SK-N-SH (cell line): ENCODE results near the gene RTN4. TPM values are rescaled to one million over a fixed set of nuclear protein-coding genes. Genes with fewer than 3 reads are reported as not detected.

ENCODE experiments used
- CTCF ChIA-PET: fragments of 300-600, 350-600 bp; formaldehyde crosslinking; extraction: SDS; loops from one replicate; lab custom pipeline; 2021; lab: Yijun Ruan, JAX
- POLR2A ChIA-PET: fragments of 350-600 bp; sonication (Branson Sonifier 250); formaldehyde crosslinking; extraction: SDS; loops from one replicate; lab custom pipeline; 2020; ENCODE audit warnings: antibody characterized with exemption, inconsistent platforms; lab: Yijun Ruan, JAX
- DNase-seq: peaks from one replicate; pipeline ENCODE4 v3.0.0; 2012
- H2AFZ ChIP-seq: fragments of 200-600 bp; sonication (generic); 2 replicates; pipeline ENCODE4 v1.8.1; 2016; ENCODE audit warnings: antibody characterized with exemption, mild to moderate bottlenecking, low read depth
- H3F3A ChIP-seq: fragments of 200-600 bp; sonication (generic); replicated peaks from 2 replicates; pipeline ENCODE3; 2016; ENCODE audit warnings: antibody characterized with exemption, mild to moderate bottlenecking; ENCODE audit not compliant: insufficient read depth
- H3K27ac ChIP-seq, 2 experiments: fragments of 200-500 bp in 1 of 2; fragments of 200-600 bp in 1 of 2; sonication (Bioruptor generic) in 1 of 2; sonication (generic), shearing (Covaris generic) in 1 of 2; 2 replicates each; pipeline versions ENCODE4 v1.5.1 to v1.6.1; 2014 to 2016; ENCODE audit warnings: low read depth in 2 of 2, inconsistent platforms in 1 of 2, low read length in 1 of 2, mild to moderate bottlenecking in 1 of 2, mixed read lengths in 1 of 2
- H3K27me3 ChIP-seq: fragments of 200-600 bp; sonication (generic), shearing (Covaris generic); 2 replicates; pipeline ENCODE4 v1.6.1; 2016; ENCODE audit warnings: mixed run types; ENCODE audit not compliant: insufficient read depth
- H3K36me3 ChIP-seq, 2 experiments: fragments of 200-500 bp in 1 of 2; fragments of 200-600 bp in 1 of 2; sonication (Bioruptor generic) in 1 of 2; sonication (generic) in 1 of 2; replicated peaks in 1 of 2; 2 replicates each; pipeline versions ENCODE3 to v1.5.1; 2014 to 2016; ENCODE audit warnings: low read length in 1 of 2, mild to moderate bottlenecking in 1 of 2; ENCODE audit not compliant: insufficient read depth in 2 of 2, control insufficient read depth in 1 of 2
- H3K4me1 ChIP-seq, 2 experiments: fragments of 200-500 bp in 1 of 2; fragments of 200-600 bp in 1 of 2; sonication (Bioruptor generic) in 1 of 2; sonication (generic), shearing (Covaris generic) in 1 of 2; 2 replicates each; pipeline versions ENCODE4 v1.5.1 to v1.6.1; 2014 to 2016; ENCODE audit warnings: low read depth in 1 of 2, low read length in 1 of 2, mixed run types in 1 of 2; ENCODE audit not compliant: insufficient read depth in 2 of 2, control insufficient read depth in 1 of 2
- H3K4me2 ChIP-seq: fragments of 200-600 bp; sonication (generic), shearing (Covaris generic); 2 replicates; pipeline ENCODE4 v1.6.1; 2017; ENCODE audit warnings: mixed run types
- H3K4me3 ChIP-seq, 2 experiments: fragments of 200-500 bp in 1 of 2; fragments of 200-600 bp in 1 of 2; sonication (Bioruptor generic) in 1 of 2; sonication (generic), shearing (Covaris generic) in 1 of 2; 2 replicates each; pipeline versions ENCODE4 v1.5.1 to v1.8.1; 2014 to 2016; ENCODE audit warnings: low read depth in 2 of 2, inconsistent platforms in 1 of 2, low read length in 1 of 2, mild to moderate bottlenecking in 1 of 2, mixed read lengths in 1 of 2, moderate library complexity in 1 of 2
- H3K79me2 ChIP-seq: fragments of 200-600 bp; sonication (generic); 2 replicates; pipeline ENCODE4 v1.8.1; 2017; ENCODE audit warnings: mild to moderate bottlenecking; ENCODE audit not compliant: insufficient read depth
- H3K9ac ChIP-seq: fragments of 200-600 bp; sonication (generic); 2 replicates; pipeline ENCODE4 v1.6.1; 2017; ENCODE audit warnings: mixed run types
- H3K9me2 ChIP-seq: fragments of 200-600 bp; sonication (generic); 2 replicates; pipeline ENCODE4 v1.6.1; 2017; ENCODE audit warnings: mixed run types
- H3K9me3 ChIP-seq: fragments of 200-600 bp; sonication (generic); 2 replicates; pipeline ENCODE4 v1.6.1; 2017; ENCODE audit warnings: mixed run types, mild to moderate bottlenecking, moderate library complexity
- H4K20me1 ChIP-seq: fragments of 200-600 bp; sonication (generic); 2 replicates; pipeline ENCODE4 v1.6.1; 2017; ENCODE audit warnings: mild to moderate bottlenecking, mixed run types; ENCODE audit not compliant: insufficient read depth
- ELF1 ChIP-seq: IDR thresholded peaks from 2 replicates; pipeline ENCODE4 v1.4.0; 2012
- GABPA ChIP-seq: IDR thresholded peaks from 2 replicates; pipeline ENCODE4 v1.4.0; 2012; ENCODE audit warnings: low read depth, mild to moderate bottlenecking
- GATA2 ChIP-seq: sonication (generic); formaldehyde crosslinking; IDR thresholded peaks from 2 replicates; pipeline ENCODE4 v1.5.0; 2020; ENCODE audit warnings: mild to moderate bottlenecking, missing genetic modification reagents
- JUND ChIP-seq: IDR thresholded peaks from 2 replicates; pipeline ENCODE4 v1.4.0; 2012
- MXI1 ChIP-seq: IDR thresholded peaks from 2 replicates; pipeline ENCODE4 v1.6.1; 2012; ENCODE audit warnings: mild to moderate bottlenecking, low read depth, low read length, improper control_type of control experiment
- POLR2AphosphoS5 ChIP-seq: IDR thresholded peaks from 2 replicates; pipeline ENCODE4 v1.6.1; 2012; ENCODE audit warnings: low read depth, low read length
- RAD21 ChIP-seq: IDR thresholded peaks from 2 replicates; pipeline ENCODE4 v1.6.1; 2012; ENCODE audit warnings: mild to moderate bottlenecking, low read length
- RFX5 ChIP-seq: IDR thresholded peaks from 2 replicates; pipeline ENCODE4 v1.6.1; 2012; ENCODE audit warnings: mild to moderate bottlenecking, improper control_type of control experiment, low read length
- RXRA ChIP-seq: IDR thresholded peaks from 2 replicates; pipeline ENCODE4 v1.4.0; 2012; ENCODE audit warnings: low read depth, mild to moderate bottlenecking, borderline replicate concordance
- TAF1 ChIP-seq: IDR thresholded peaks from 2 replicates; pipeline ENCODE4 v1.6.1; 2012; ENCODE audit warnings: low read depth, mild to moderate bottlenecking, low read length, moderate library complexity, borderline replicate concordance
- WGBS: methylation state at CpG from one replicate; pipeline ENCODE4 v1.1.6; 2017; ENCODE audit warnings: low lambda C conversion rate; 5-methylcytosine and 5-hydroxymethylcytosine counted together
- polyA plus RNA-seq, 3 experiments: library from polyadenylated mRNA; depleted of rRNA; stranded (reverse); fragments of >200 nt; gene quantifications; 2 replicates each; pipeline ENCODE4 v1.2.3, GENCODE V29; 2012
- TF ChIP-seq, protein P1 (sequence below): fragments of 200-600 bp; sonication (generic); IDR thresholded peaks from 2 replicates; pipeline ENCODE4 v1.6.1; 2017; ENCODE audit warnings: antibody characterized with exemption, mild to moderate bottlenecking, moderate library complexity
- TF ChIP-seq, protein P2 (sequence below): fragments of 150-350 bp; IDR thresholded peaks from 2 replicates; pipeline ENCODE4 v1.6.1; 2017; ENCODE audit warnings: antibody characterized with exemption, low read length, low read depth, borderline replicate concordance
- TF ChIP-seq, protein P3 (sequence below): IDR thresholded peaks from 2 replicates; pipeline ENCODE4 v1.4.0; 2012; ENCODE audit warnings: low read depth, borderline replicate concordance
- TF ChIP-seq, protein P4 (sequence below): fragments of 150-350 bp; IDR thresholded peaks from 2 replicates; pipeline ENCODE4 v1.6.1; 2016; ENCODE audit warnings: mild to moderate bottlenecking, low read depth, low read length
- TF ChIP-seq, protein P5 (sequence below): IDR thresholded peaks from 2 replicates; pipeline ENCODE4 v1.6.1; 2012; ENCODE audit warnings: mild to moderate bottlenecking, low read depth, low read length, moderate library complexity

RTN4 gene
- polyA plus RNA-seq, 1 of the 3 experiments (the other 2 are of a cell fraction) = 315 TPM

DNA sequence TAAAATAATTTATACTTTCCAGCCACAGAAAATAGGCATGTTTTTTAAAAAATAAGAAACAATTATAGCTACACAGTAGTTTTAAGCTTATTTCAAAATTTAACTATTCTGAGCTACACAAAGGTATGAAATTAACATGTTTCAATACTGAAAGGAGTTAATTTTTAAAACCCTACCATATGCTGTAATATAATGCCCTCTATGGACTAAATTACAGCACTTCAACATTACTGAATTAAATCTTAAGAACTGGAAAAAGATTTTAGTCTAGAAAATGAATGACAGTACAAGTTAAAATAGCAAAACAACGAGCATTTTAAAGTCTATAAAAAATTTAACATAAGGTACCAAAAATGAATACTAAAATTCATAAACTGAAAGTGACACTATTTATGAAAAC is 36.3 kb downstream of the RTN4 start:
- ChIA-PET CTCF (interaction anchor here (0.7 to 13.2 kb wide), 12 partner anchors 11 to 356 kb away, joined by 3 to 215 read pairs (median 4); partner anchors contain the start of gene RTN4), POLR2A (no interaction called here)
- Histone ChIP-seq H3K9me3 (no peaks in the 10 kb centered on the region), H3F3A (peaks cover 52% of the 10 kb centered on the region), H2AFZ (no peak overlapping the region), H3K9me2 (no peaks in the 10 kb centered on the region), H3K4me2 (0 out of 2 replicates have a peak overlapping the region, but pooled peaks have one; percentile 29), H3K9ac (no peak overlapping the region), H3K27ac (no peak overlapping the region; a peak in 1 of 4 replicates), H3K4me3 (peak overlapping the region in 1 of 2 experiments; percentile 11; a peak in 1 of 4 replicates), H3K27me3 (no peaks in the 10 kb centered on the region), H3K79me2 (peaks cover 100% of the 10 kb centered on the region), H3K36me3 (peaks cover 17 to 51% of the 10 kb centered on the region in 2 experiments), H3K4me1 (peaks cover 16 to 67% of the 10 kb centered on the region in 2 experiments; a peak in 3 of 4 replicates), H4K20me1 (peaks cover 100% of the 10 kb centered on the region)
- TF ChIP-seq GABPA (no peak), JUND (no peak), RAD21 (peak; percentile 51), MXI1 (no peak), GATA2 (CRISPR knock-in tag) (no peak), RXRA (no peak)
- TF ChIP-seq, protein P1, sequence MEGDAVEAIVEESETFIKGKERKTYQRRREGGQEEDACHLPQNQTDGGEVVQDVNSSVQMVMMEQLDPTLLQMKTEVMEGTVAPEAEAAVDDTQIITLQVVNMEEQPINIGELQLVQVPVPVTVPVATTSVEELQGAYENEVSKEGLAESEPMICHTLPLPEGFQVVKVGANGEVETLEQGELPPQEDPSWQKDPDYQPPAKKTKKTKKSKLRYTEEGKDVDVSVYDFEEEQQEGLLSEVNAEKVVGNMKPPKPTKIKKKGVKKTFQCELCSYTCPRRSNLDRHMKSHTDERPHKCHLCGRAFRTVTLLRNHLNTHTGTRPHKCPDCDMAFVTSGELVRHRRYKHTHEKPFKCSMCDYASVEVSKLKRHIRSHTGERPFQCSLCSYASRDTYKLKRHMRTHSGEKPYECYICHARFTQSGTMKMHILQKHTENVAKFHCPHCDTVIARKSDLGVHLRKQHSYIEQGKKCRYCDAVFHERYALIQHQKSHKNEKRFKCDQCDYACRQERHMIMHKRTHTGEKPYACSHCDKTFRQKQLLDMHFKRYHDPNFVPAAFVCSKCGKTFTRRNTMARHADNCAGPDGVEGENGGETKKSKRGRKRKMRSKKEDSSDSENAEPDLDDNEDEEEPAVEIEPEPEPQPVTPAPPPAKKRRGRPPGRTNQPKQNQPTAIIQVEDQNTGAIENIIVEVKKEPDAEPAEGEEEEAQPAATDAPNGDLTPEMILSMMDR = peak; percentile 31
- TF ChIP-seq, protein P2, sequence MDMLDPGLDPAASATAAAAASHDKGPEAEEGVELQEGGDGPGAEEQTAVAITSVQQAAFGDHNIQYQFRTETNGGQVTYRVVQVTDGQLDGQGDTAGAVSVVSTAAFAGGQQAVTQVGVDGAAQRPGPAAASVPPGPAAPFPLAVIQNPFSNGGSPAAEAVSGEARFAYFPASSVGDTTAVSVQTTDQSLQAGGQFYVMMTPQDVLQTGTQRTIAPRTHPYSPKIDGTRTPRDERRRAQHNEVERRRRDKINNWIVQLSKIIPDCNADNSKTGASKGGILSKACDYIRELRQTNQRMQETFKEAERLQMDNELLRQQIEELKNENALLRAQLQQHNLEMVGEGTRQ = no peak
- no peak for DNase-seq
- 63% methylated on average over 1 of the region's 1 CpG for WGBS

DNA sequence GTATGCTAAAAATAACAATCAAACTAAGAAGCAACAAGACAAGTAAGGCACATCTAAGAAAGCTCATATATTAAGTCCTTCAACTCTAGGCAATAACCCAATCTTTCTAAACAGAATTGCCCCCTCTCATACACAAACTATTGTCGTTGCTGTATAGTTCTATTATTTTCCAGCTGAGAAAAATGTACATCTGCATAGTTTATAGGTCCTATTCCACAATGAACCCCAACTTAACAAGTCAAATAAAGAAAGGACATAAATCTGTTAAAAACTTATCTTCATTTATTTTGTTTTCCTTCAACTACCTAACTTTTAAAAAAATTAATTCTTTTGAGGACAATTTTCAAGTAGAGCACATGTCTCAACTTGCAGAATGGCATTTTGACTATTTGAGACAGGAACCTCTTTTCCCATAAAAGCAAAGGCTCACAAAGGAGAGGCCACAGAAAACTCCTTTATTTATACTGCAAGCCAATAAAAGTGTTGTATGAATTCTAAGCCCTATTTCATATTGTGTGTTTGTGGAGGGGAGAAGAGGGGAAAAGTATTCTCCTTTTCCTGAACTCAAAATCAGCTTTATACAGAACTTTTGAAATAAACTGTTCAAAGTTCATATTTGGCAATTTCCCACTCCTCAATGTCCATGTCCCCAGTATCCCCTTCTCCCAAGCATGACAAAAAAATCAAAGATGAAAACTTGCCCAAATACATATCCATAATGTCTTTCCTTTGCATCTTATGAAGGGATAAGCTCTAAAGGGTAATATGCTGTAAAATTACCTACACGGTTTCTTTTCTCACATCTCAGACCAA is 37.4 kb downstream of the RTN4 start:
- peak overlapping the region; percentile 28 to 30; a peak in 2 of 4 replicates for H3K27ac ChIP-seq
- no peak overlapping the region for H2AFZ ChIP-seq
- H3K79me2 ChIP-seq = peaks cover 100% of the 10 kb centered on the region
- peaks cover 7 to 47% of the 10 kb centered on the region in 2 experiments for H3K36me3 ChIP-seq
- WGBS = 77% methylated on average over 2 of the region's 2 CpGs
- H3F3A ChIP-seq = peaks cover 49% of the 10 kb centered on the region
- peak overlapping the region; percentile 6; the same call in 1 of the 2 replicates for H3K9ac ChIP-seq
- no peak for DNase-seq
- H3K4me2 ChIP-seq = peak overlapping the region; percentile 29
- H3K4me1 ChIP-seq = peaks cover 19 to 68% of the 10 kb centered on the region in 2 experiments; a peak in 3 of 4 replicates
- CTCF ChIA-PET = interaction anchor here (0.7 to 13.2 kb wide), 6 partner anchors 13 to 171 kb away, joined by 3 to 215 read pairs (median 4); no protein-coding TSS in a partner anchor
- H3K9me3 ChIP-seq = no peaks in the 10 kb centered on the region
- H3K27me3 ChIP-seq = no peaks in the 10 kb centered on the region
- H4K20me1 ChIP-seq = peaks cover 100% of the 10 kb centered on the region
- no peaks in the 10 kb centered on the region for H3K9me2 ChIP-seq
- POLR2A ChIA-PET = no interaction called here
- H3K4me3 ChIP-seq = no peak overlapping the region
- no peak for TF ChIP-seq RFX5
- no peak for TF ChIP-seq ELF1
- TF ChIP-seq, protein P3, sequence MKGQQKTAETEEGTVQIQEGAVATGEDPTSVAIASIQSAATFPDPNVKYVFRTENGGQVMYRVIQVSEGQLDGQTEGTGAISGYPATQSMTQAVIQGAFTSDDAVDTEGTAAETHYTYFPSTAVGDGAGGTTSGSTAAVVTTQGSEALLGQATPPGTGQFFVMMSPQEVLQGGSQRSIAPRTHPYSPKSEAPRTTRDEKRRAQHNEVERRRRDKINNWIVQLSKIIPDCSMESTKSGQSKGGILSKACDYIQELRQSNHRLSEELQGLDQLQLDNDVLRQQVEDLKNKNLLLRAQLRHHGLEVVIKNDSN = no peak
- TF ChIP-seq TAF1 = no peak
- no peak for TF ChIP-seq JUND
- no peak for TF ChIP-seq GABPA
- TF ChIP-seq POLR2AphosphoS5 = no peak; the same call in 1 of the 2 replicates
- TF ChIP-seq, protein P4, sequence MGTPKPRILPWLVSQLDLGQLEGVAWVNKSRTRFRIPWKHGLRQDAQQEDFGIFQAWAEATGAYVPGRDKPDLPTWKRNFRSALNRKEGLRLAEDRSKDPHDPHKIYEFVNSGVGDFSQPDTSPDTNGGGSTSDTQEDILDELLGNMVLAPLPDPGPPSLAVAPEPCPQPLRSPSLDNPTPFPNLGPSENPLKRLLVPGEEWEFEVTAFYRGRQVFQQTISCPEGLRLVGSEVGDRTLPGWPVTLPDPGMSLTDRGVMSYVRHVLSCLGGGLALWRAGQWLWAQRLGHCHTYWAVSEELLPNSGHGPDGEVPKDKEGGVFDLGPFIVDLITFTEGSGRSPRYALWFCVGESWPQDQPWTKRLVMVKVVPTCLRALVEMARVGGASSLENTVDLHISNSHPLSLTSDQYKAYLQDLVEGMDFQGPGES = no peak
- TF ChIP-seq, protein P5, sequence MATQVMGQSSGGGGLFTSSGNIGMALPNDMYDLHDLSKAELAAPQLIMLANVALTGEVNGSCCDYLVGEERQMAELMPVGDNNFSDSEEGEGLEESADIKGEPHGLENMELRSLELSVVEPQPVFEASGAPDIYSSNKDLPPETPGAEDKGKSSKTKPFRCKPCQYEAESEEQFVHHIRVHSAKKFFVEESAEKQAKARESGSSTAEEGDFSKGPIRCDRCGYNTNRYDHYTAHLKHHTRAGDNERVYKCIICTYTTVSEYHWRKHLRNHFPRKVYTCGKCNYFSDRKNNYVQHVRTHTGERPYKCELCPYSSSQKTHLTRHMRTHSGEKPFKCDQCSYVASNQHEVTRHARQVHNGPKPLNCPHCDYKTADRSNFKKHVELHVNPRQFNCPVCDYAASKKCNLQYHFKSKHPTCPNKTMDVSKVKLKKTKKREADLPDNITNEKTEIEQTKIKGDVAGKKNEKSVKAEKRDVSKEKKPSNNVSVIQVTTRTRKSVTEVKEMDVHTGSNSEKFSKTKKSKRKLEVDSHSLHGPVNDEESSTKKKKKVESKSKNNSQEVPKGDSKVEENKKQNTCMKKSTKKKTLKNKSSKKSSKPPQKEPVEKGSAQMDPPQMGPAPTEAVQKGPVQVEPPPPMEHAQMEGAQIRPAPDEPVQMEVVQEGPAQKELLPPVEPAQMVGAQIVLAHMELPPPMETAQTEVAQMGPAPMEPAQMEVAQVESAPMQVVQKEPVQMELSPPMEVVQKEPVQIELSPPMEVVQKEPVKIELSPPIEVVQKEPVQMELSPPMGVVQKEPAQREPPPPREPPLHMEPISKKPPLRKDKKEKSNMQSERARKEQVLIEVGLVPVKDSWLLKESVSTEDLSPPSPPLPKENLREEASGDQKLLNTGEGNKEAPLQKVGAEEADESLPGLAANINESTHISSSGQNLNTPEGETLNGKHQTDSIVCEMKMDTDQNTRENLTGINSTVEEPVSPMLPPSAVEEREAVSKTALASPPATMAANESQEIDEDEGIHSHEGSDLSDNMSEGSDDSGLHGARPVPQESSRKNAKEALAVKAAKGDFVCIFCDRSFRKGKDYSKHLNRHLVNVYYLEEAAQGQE = no peak
